Muscle of arm (tissue), 14 donors: Measurements from ENCODE around the gene ROCK1. TPM values are rescaled to one million over a fixed set of nuclear protein-coding genes. Genes with fewer than 3 reads are reported as not detected.
"Not testable (repeated sequence)": the region's sequence is repeated elsewhere in the genome, so short reads cannot be mapped to it uniquely, and the experiment has no call there.

Experiments
- DNase-seq: peaks from one replicate; pipeline ENCODE4 v3.0.0-alpha.2; 2013
- long read RNA-seq, 11 donors: transcript quantifications; one replicate each; lab custom pipeline, GENCODE V29; 2026
- polyA plus RNA-seq, 12 donors: library from polyadenylated mRNA; unstranded; fragments of 120-200 nt; gene quantifications; one replicate each; pipeline ENCODE4 v1.2.1, GENCODE V29; 2013; ENCODE audit not compliant: insufficient read length in 12 of 12

Gene ROCK1
- polyA plus RNA-seq = 10 to 100 TPM in 11 of 12 donors, not detected in 1; 27.7 to 55.8 (median 39.1) TPM
- long read RNA-seq, donor 1, partial matches to known transcripts = 7 of 7 reads
- long read RNA-seq, donor 1, other reads (novel, unspliced or antisense) = 0 of 7 reads
- long read RNA-seq, donor 2, partial matches to known transcripts = 0 of 1 reads
- long read RNA-seq, donor 2, other reads (novel, unspliced or antisense) = 0 of 1 reads
- long read RNA-seq, donor 3, partial matches to known transcripts = 0 of 1 reads
- long read RNA-seq, donor 3, other reads (novel, unspliced or antisense) = 0 of 1 reads
- long read RNA-seq, donor 4 = 0 reads
- long read RNA-seq, donor 5, full-length matches to known transcripts = 1 of 1 reads
- long read RNA-seq, donor 5, partial matches to known transcripts = 0 of 1 reads
- long read RNA-seq, donor 5, other reads (novel, unspliced or antisense) = 0 of 1 reads
- long read RNA-seq, donor 6 = 0 reads
- long read RNA-seq, donor 7 = 0 reads
- long read RNA-seq, donor 8, partial matches to known transcripts = 0 of 2 reads
- long read RNA-seq, donor 8, other reads (novel, unspliced or antisense) = 0 of 2 reads
- long read RNA-seq, donor 9 = 0 reads
- long read RNA-seq, donor 10, partial matches to known transcripts = 0 of 1 reads
- long read RNA-seq, donor 10, other reads (novel, unspliced or antisense) = 0 of 1 reads
- long read RNA-seq, donor 11, full-length matches to known transcripts = 2 of 27 reads
- long read RNA-seq, donor 11, partial matches to known transcripts = 25 of 27 reads
- long read RNA-seq, donor 11, other reads (novel, unspliced or antisense) = 0 of 27 reads

- DNase-seq = peak; percentile 97
These were observed at the start of gene ROCK1 for GRCh38 chr18:21111346-21112139. ROCK1 (minus strand) TSS chr18:21111813; CDS start chr18:21110910, 903 bp downstream.

GRCh38 chr18:21155443-21155842, 43.8 kb upstream of the ROCK1 start:
- DNase-seq = no peak

- DNase-seq = no peak
These were observed 34.4 kb upstream of the ROCK1 start for GRCh38 chr18:21146016-21146415.

- no peak for DNase-seq
These were observed 33.8 kb upstream of the ROCK1 start for GRCh38 chr18:21145371-21145770.

- no peak for DNase-seq
These were observed 30.2 kb upstream of the ROCK1 start for GRCh38 chr18:21141668-21142422.

- not testable (repeated sequence) for DNase-seq
These were observed 26.3 kb upstream of the ROCK1 start for GRCh38 chr18:21137719-21138488.

- no peak for DNase-seq
These were observed 23.3 kb upstream of the ROCK1 start for GRCh38 chr18:21134895-21135294.

- no peak for DNase-seq
These were observed 20.8 kb upstream of the ROCK1 start for GRCh38 chr18:21132398-21132918.

- no peak for DNase-seq
These were observed 20.1 kb upstream of the ROCK1 start for GRCh38 chr18:21131698-21132227.

GRCh38 chr18:21129566-21130216, 18.1 kb upstream of the ROCK1 start:
- DNase-seq = no peak

- DNase-seq = no peak
These were observed 11.8 kb upstream of the ROCK1 start for GRCh38 chr18:21123290-21123926.

- DNase-seq = no peak
These were observed 7.2 kb upstream of the ROCK1 start for GRCh38 chr18:21118806-21119205.

- peak; percentile 27 for DNase-seq
These were observed 6.0 kb upstream of the ROCK1 start for GRCh38 chr18:21117409-21118131.

- DNase-seq = no peak
These were observed 4.2 kb upstream of the ROCK1 start for GRCh38 chr18:21115519-21116411.

GRCh38 chr18:21112543-21113105, 1.0 kb upstream of the ROCK1 start:
- no peak for DNase-seq

GRCh38 chr18:21112140-21112473, 494 bp upstream of the ROCK1 start:
- DNase-seq = no peak
